A549 (cell line): ENCODE measurements around the gene VAMP1. TPM values are rescaled to one million over a fixed set of nuclear protein-coding genes. Genes with fewer than 3 reads are reported as not detected.
A peak's percentile ranks its signal among the peaks of the same experiment; 100 is the strongest.

ENCODE experiments used
- ATAC-seq, 2 experiments: fragments of 200-7000 bp in 1 of 2; fragments of >200 bp in 1 of 2; cut with Nextera tagmentation in 1 of 2; cut with Tn5 transposase in 1 of 2; 3 replicates each; pipeline versions ENCODE4 v1.8.0 to v1.9.1; 2018 to 2020; ENCODE audit warnings: mild to moderate bottlenecking in 1 of 2, moderate library complexity in 1 of 2
- CTCF ChIA-PET: fragments of 300-600 bp; sonication (Branson Sonifier 250); formaldehyde crosslinking; extraction: SDS; loops from one replicate; lab custom pipeline; 2021; ENCODE audit warnings: antibody characterized with exemption, inconsistent platforms; lab: Yijun Ruan, JAX
- POLR2A ChIA-PET: fragments of 350-600 bp; formaldehyde crosslinking; extraction: SDS; loops from one replicate; lab custom pipeline; 2021; ENCODE audit warnings: antibody characterized with exemption, inconsistent platforms; lab: Yijun Ruan, JAX
- DNase-seq, 2 experiments: peaks; one replicate each; pipeline versions ENCODE4 v3.0.0 to v3.0.0-alpha.2; 2011 to 2016; ENCODE audit warnings: low read depth in 1 of 2, low spot score in 1 of 2
- FAIRE-seq: peaks from 2 replicates; lab custom pipeline; 2011; peaks lifted over from hg19 to GRCh38; lab: Jason Lieb, UNC
- H3K27ac ChIP-seq, 2 experiments: fragments of >200 bp; sonication (Bioruptor Twin); formaldehyde crosslinking; 3 replicates each; pipeline ENCODE4 v1.5.1; 2016 to 2017
- H3K4me1 ChIP-seq: fragments of >200 bp; sonication (Bioruptor Twin); formaldehyde crosslinking; 3 replicates; pipeline ENCODE4 v1.6.1; 2016
- H3K4me2 ChIP-seq: fragments of >200 bp; sonication (Bioruptor Twin); formaldehyde crosslinking; 3 replicates; pipeline ENCODE4 v1.6.1; 2016
- H3K4me3 ChIP-seq: fragments of >200 bp; sonication (Bioruptor Twin); formaldehyde crosslinking; 3 replicates; pipeline ENCODE4 v1.5.1; 2016
- H3K9me3 ChIP-seq: fragments of >200 bp; sonication (Bioruptor Twin); formaldehyde crosslinking; 3 replicates; pipeline ENCODE4 v1.6.1; 2016
- BHLHE40 ChIP-seq: IDR thresholded peaks from 2 replicates; pipeline ENCODE4 v1.6.1; 2012; ENCODE audit warnings: low read depth, low read length, inconsistent platforms
- CBX8 ChIP-seq: fragments of 200-600 bp; sonication (generic); IDR thresholded peaks from 2 replicates; pipeline ENCODE4 v1.6.1; 2016
- CEBPB ChIP-seq, 2 experiments: fragments of >200 bp in 1 of 2; sonication (Bioruptor Twin) in 1 of 2; formaldehyde crosslinking in 1 of 2; IDR thresholded peaks; 2 replicates each; pipeline ENCODE4 v1.6.1; 2012 to 2016
- CHD2 ChIP-seq: fragments of 150-350 bp; IDR thresholded peaks from 2 replicates; pipeline ENCODE4 v1.6.1; 2014; ENCODE audit warnings: low read length; ENCODE audit not compliant: partially characterized antibody
- EHF ChIP-seq: fragments of 250-450 bp; sonication (Bioruptor Pico); IDR thresholded peaks from 2 replicates; pipeline ENCODE4 v1.5.0; 2020; ENCODE audit warnings: mild to moderate bottlenecking
- ESRRA ChIP-seq: fragments of 150-350 bp; IDR thresholded peaks from 2 replicates; pipeline ENCODE4 v1.6.1; 2014; ENCODE audit warnings: mild to moderate bottlenecking, low read length, borderline replicate concordance
- FOSB ChIP-seq: fragments of 250-450 bp; sonication (Bioruptor Pico); IDR thresholded peaks from 2 replicates; pipeline ENCODE4 v1.5.0; 2020; ENCODE audit warnings: mild to moderate bottlenecking, moderate library complexity
- FOXS1 ChIP-seq: fragments of 250-450 bp; sonication (Bioruptor Pico); IDR thresholded peaks from 2 replicates; pipeline ENCODE4 v1.5.0; 2020; ENCODE audit warnings: mild to moderate bottlenecking, moderate library complexity
- GATA3 ChIP-seq: IDR thresholded peaks from 2 replicates; pipeline ENCODE4 v1.6.1; 2012; ENCODE audit warnings: borderline replicate concordance
- HEYL ChIP-seq: fragments of 250-450 bp; sonication (Bioruptor Pico); IDR thresholded peaks from 2 replicates; pipeline ENCODE4 v1.8.0; 2021; ENCODE audit warnings: mild to moderate bottlenecking, moderate library complexity
- HOXB13 ChIP-seq: fragments of 250-450 bp; sonication (Bioruptor Pico); IDR thresholded peaks from 2 replicates; pipeline ENCODE4 v1.5.0; 2020; ENCODE audit warnings: low read depth, mild to moderate bottlenecking, moderate library complexity
- JUNB ChIP-seq: fragments of >200 bp; sonication (Bioruptor Twin); formaldehyde crosslinking; IDR thresholded peaks from 2 replicates; pipeline ENCODE4 v1.6.1; 2016
- MAFK ChIP-seq: fragments of 450-650 bp; IDR thresholded peaks from 2 replicates; pipeline ENCODE4 v1.6.1; 2014; ENCODE audit not compliant: partially characterized antibody
- MAZ ChIP-seq: fragments of 150-350 bp; IDR thresholded peaks from 2 replicates; pipeline ENCODE4 v1.6.1; 2014; ENCODE audit warnings: antibody characterized with exemption, low read depth, low read length, borderline replicate concordance
- NFE2L2 ChIP-seq: fragments of 150-350 bp; conservative IDR thresholded peaks from 2 replicates; pipeline ENCODE4 v1.6.1; 2014; ENCODE audit warnings: low read length
- NPAS2 ChIP-seq: fragments of 250-450 bp; sonication (Bioruptor Pico); IDR thresholded peaks from 2 replicates; pipeline ENCODE4 v1.8.0; 2022; ENCODE audit warnings: mild to moderate bottlenecking, moderate library complexity, borderline replicate concordance
- NR3C1 ChIP-seq: fragments of >200 bp; sonication (Bioruptor Twin); formaldehyde crosslinking; IDR thresholded peaks from 3 replicates; pipeline ENCODE4 v1.6.1; 2017
- SREBF2 ChIP-seq: fragments of 450-650 bp; IDR thresholded peaks from 2 replicates; pipeline ENCODE4 v1.6.1; 2014; ENCODE audit warnings: mild to moderate bottlenecking, moderate library complexity
- TP53 ChIP-seq: fragments of 250-450 bp; sonication (Bioruptor Pico); IDR thresholded peaks from 2 replicates; pipeline ENCODE4 v1.5.0; 2021; ENCODE audit warnings: mild to moderate bottlenecking, moderate library complexity
- ZC3H11A ChIP-seq: fragments of 450-650 bp; IDR thresholded peaks from 2 replicates; pipeline ENCODE4 v1.6.1; 2014; ENCODE audit warnings: antibody characterized with exemption, mild to moderate bottlenecking
- ZNF302 ChIP-seq: fragments of 250-450 bp; sonication (Bioruptor Pico); IDR thresholded peaks from 2 replicates; pipeline ENCODE4 v1.9.0; 2021; ENCODE audit warnings: inconsistent platforms, mild to moderate bottlenecking, moderate library complexity
- ZSCAN20 ChIP-seq: fragments of 250-450 bp; sonication (Bioruptor Pico); IDR thresholded peaks from 2 replicates; pipeline ENCODE4 v1.8.0; 2022; ENCODE audit warnings: mild to moderate bottlenecking, moderate library complexity
- WGBS: methylation state at CpG from one replicate; pipeline ENCODE4 v1.1.6; 2017; ENCODE audit errors: missing lambda C conversion rate; 5-methylcytosine and 5-hydroxymethylcytosine counted together
- polyA plus RNA-seq, 4 experiments: library from polyadenylated mRNA; depleted of rRNA in 3 of 4; stranded (reverse); fragments of >200 nt; fragmentation: RNase III in 1 of 4; extraction: RNeasy Plus Mini Kit Qiagen cat#74134 plus additional on column Dnase treatment in 1 of 4; gene quantifications; 2 replicates in 3 of 4; 3 replicates in 1 of 4; pipeline ENCODE4 v1.2.3, GENCODE V29; 2011 to 2017
- TF ChIP-seq, protein P1 (sequence below): IDR thresholded peaks from 2 replicates; pipeline ENCODE4 v1.6.1; 2012
- TF ChIP-seq, protein P2 (sequence below): fragments of >200 bp; sonication (Bioruptor Twin); formaldehyde crosslinking; IDR thresholded peaks from 3 replicates; pipeline ENCODE4 v1.5.1; 2016
- TF ChIP-seq, protein P3 (sequence below): fragments of >200 bp; sonication (Bioruptor Twin); formaldehyde crosslinking; IDR thresholded peaks from 2 replicates; pipeline ENCODE4 v1.6.1; 2016
- TF ChIP-seq, protein P4 (sequence below): IDR thresholded peaks from 2 replicates; pipeline ENCODE4 v1.6.1; 2012; ENCODE audit warnings: low read depth, borderline replicate concordance
- TF ChIP-seq, protein P5 (sequence below): fragments of >200 bp; sonication (Bioruptor Twin); formaldehyde crosslinking; IDR thresholded peaks from 3 replicates; pipeline ENCODE4 v1.6.1; 2016

VAMP1 gene
- polyA plus RNA-seq, 2 of the 4 experiments (the other 2 are of a cell fraction) = 17.6 to 22.7 TPM

DNA sequence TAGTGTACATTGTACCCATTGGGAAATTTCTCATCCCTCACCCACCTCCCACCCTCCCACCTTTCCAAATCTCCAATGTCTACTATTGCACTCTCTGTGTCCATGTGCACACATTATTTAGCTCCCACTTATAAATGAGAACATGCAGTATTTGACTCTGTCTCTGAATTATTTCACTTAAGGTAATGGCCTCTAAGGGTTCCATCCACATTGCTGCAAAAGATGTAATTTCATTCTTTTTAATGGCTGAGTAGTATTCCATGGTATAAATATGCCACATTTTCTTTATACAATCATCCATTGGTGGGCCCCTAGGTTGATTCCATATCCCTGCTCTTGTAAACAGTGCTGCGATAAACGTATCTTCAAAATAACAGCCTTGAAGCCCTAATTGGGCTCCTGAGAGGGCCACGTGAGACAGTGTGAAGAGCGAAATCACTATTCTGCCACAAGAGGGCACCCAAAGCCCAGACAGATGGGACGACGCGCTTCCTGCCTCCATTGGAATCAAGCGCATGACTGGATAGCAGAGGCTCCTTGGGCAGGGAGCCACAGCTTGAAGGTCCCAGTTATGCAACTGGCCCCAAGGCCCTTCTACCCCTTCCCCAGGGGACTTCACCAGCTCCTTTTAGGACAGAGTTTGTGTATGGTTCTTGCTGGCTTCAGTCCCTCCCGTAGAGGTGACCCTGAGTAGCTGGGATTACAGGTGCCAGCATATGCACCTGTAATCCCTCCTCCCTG lies 47.0 kb downstream of the VAMP1 start (continued):
- TF ChIP-seq, protein P1, sequence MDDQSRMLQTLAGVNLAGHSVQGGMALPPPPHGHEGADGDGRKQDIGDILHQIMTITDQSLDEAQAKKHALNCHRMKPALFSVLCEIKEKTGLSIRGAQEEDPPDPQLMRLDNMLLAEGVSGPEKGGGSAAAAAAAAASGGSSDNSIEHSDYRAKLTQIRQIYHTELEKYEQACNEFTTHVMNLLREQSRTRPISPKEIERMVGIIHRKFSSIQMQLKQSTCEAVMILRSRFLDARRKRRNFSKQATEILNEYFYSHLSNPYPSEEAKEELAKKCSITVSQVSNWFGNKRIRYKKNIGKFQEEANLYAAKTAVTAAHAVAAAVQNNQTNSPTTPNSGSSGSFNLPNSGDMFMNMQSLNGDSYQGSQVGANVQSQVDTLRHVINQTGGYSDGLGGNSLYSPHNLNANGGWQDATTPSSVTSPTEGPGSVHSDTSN = no peak
- TF ChIP-seq CHD2 = no peak
- TF ChIP-seq HEYL (CRISPR knock-in tag) = no peak
- TF ChIP-seq TP53 (CRISPR knock-in tag) = no peak

DNA sequence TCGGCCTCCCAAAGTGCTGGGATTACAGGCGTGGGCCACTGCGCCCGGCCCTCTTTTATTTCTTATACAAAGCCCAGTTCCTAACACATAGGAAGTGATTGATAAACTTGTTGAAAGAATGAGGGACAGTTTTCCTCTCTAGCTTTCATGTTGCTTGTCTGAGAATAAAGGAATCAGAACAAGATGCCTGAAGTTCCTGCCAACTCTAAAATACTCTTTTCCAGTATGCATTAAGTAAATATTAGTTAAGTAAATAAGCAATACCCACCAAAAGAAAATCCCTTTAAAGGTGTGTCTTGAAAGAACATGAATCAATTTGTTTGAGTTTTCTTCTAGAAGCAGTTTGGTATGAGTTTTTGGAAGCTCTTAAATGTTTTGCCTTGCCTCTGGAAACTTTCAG lies 50.1 kb downstream of the VAMP1 start:
- Histone ChIP-seq H3K4me2 (peak overlapping the region; percentile 54), H3K4me1 (peaks cover 21% of the 10 kb centered on the region), H3K27ac (peak overlapping the region; percentile 8 to 64; a peak in 4 of 6 replicates), H3K9me3 (peaks cover 8% of the 10 kb centered on the region; the same call in 1 of the 3 replicates), H3K4me3 (no peak overlapping the region)
- DNase-seq (peak in 1 of 2 experiments; percentile 29), ATAC-seq (no peak), FAIRE-seq (peak; percentile 23)
- TF ChIP-seq FOSB (CRISPR knock-in tag) (no peak), EHF (CRISPR knock-in tag) (no peak), NR3C1 (no peak), HOXB13 (CRISPR knock-in tag) (no peak), FOXS1 (CRISPR knock-in tag) (no peak), NPAS2 (CRISPR knock-in tag) (no peak), CBX8 (no peak)
- TF ChIP-seq, protein P2, sequence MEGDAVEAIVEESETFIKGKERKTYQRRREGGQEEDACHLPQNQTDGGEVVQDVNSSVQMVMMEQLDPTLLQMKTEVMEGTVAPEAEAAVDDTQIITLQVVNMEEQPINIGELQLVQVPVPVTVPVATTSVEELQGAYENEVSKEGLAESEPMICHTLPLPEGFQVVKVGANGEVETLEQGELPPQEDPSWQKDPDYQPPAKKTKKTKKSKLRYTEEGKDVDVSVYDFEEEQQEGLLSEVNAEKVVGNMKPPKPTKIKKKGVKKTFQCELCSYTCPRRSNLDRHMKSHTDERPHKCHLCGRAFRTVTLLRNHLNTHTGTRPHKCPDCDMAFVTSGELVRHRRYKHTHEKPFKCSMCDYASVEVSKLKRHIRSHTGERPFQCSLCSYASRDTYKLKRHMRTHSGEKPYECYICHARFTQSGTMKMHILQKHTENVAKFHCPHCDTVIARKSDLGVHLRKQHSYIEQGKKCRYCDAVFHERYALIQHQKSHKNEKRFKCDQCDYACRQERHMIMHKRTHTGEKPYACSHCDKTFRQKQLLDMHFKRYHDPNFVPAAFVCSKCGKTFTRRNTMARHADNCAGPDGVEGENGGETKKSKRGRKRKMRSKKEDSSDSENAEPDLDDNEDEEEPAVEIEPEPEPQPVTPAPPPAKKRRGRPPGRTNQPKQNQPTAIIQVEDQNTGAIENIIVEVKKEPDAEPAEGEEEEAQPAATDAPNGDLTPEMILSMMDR = no peak
- TF ChIP-seq, protein P3, sequence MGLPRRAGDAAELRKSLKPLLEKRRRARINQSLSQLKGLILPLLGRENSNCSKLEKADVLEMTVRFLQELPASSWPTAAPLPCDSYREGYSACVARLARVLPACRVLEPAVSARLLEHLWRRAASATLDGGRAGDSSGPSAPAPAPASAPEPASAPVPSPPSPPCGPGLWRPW = no peak
- WGBS = 24% methylated on average over 4 of the region's 4 CpGs
- CTCF ChIA-PET = interaction anchor here (6.1 kb wide), 1 partner anchor 45 kb away, joined by 48 read pairs; no protein-coding TSS in a partner anchor
- POLR2A ChIA-PET = interaction anchor here (0.7 to 0.8 kb wide), 2 partner anchors 50 to 84 kb away, joined by 3 read pairs; partner anchors contain the start of gene VAMP1

DNA sequence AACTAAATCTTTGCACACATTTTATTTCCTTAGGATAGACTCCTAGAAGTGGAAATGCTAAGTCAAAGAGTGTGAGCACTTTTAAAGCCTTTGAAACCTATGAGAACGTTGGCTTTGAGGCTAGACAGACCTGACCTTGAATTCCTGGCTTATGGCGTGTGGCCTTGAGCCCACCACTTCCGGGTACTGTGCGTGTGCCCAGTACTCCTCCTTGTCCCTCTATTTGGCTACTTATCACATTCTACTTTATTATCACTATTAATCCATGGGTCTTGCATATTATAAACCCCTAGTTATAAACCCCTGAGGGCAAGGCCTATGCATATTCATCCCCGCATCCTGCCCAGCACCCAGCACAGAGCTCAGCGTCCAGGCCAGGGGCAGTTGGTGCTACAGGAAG lies 51.7 kb downstream of the VAMP1 start:
- Histone ChIP-seq H3K4me1 (peaks cover 19% of the 10 kb centered on the region), H3K27ac (no peak overlapping the region), H3K4me2 (no peak overlapping the region), H3K9me3 (peaks cover 8% of the 10 kb centered on the region; the same call in 1 of the 3 replicates), H3K4me3 (no peak overlapping the region)
- ChIA-PET CTCF (interaction anchor here (0.6 to 6.1 kb wide), 6 partner anchors 10 to 119 kb away, joined by 3 to 48 read pairs (median 5); no protein-coding TSS in a partner anchor), POLR2A (interaction anchor here (1.0 kb wide), 1 partner anchor 52 kb away, joined by 3 read pairs; the partner anchor contains the start of gene VAMP1)
- DNase-seq (no peak), ATAC-seq (no peak), FAIRE-seq (no peak)
- 92% methylated on average over 6 of the region's 6 CpGs for WGBS
- TF ChIP-seq JUNB (no peak), MAZ (no peak), CEBPB (IDR thresholded peaks at IDR 0.05) (no peak), GATA3 (no peak), ESRRA (no peak), FOXS1 (CRISPR knock-in tag) (no peak)

DNA sequence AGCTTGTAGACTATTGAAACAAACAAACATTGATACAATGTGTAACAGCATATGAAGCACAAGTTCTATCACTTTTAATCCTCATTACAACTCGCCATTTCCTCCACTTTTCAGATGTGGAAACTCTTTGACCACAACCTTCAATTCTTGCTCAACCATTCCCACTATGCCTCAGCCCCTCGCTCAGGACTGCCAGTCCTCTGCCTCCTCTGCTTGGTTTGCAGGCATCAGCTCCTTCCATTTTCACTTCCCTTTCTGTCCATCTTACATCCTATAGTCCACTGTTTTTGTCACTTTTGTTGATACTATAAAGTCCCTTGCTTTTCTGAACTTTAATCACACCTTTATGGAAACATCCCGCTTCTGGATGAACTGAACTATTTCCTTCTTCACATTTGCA lies 53.9 kb downstream of the VAMP1 start:
- H3K9me3 ChIP-seq = peaks cover 8% of the 10 kb centered on the region; the same call in 1 of the 3 replicates
- no peak for TF ChIP-seq FOXS1 (CRISPR knock-in tag)
- TF ChIP-seq MAZ = no peak
- TF ChIP-seq ZNF302 (CRISPR knock-in tag) = no peak
- TF ChIP-seq BHLHE40 = no peak
- TF ChIP-seq MAFK = no peak
- no peak for TF ChIP-seq NFE2L2
- no peak for TF ChIP-seq SREBF2
- no peak for TF ChIP-seq CHD2
- TF ChIP-seq, protein P4, sequence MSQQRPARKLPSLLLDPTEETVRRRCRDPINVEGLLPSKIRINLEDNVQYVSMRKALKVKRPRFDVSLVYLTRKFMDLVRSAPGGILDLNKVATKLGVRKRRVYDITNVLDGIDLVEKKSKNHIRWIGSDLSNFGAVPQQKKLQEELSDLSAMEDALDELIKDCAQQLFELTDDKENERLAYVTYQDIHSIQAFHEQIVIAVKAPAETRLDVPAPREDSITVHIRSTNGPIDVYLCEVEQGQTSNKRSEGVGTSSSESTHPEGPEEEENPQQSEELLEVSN = no peak
- TF ChIP-seq ZC3H11A = no peak
- TF ChIP-seq ZSCAN20 (CRISPR knock-in tag) = no peak
- TF ChIP-seq, protein P5, sequence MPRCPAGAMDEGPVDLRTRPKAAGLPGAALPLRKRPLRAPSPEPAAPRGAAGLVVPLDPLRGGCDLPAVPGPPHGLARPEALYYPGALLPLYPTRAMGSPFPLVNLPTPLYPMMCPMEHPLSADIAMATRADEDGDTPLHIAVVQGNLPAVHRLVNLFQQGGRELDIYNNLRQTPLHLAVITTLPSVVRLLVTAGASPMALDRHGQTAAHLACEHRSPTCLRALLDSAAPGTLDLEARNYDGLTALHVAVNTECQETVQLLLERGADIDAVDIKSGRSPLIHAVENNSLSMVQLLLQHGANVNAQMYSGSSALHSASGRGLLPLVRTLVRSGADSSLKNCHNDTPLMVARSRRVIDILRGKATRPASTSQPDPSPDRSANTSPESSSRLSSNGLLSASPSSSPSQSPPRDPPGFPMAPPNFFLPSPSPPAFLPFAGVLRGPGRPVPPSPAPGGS = no peak
- no peak for TF ChIP-seq EHF (CRISPR knock-in tag)
- no peak for TF ChIP-seq TP53 (CRISPR knock-in tag)
- no peak for TF ChIP-seq NPAS2 (CRISPR knock-in tag)
- TF ChIP-seq JUNB = no peak
- TF ChIP-seq, all 56 proteins: peak for 0
- 91% methylated on average over 3 of the region's 3 CpGs for WGBS
- ChIA-PET CTCF (interaction anchor here (6.1 kb wide), 1 partner anchor 49 kb away, joined by 48 read pairs; no protein-coding TSS in a partner anchor), POLR2A (no interaction called here)
- Histone ChIP-seq H3K4me3 (no peak overlapping the region), H3K27ac (no peak overlapping the region), H3K4me2 (no peak overlapping the region), H3K4me1 (peaks cover 17% of the 10 kb centered on the region)
- FAIRE-seq (no peak), ATAC-seq (no peak), DNase-seq (no peak)
